Measurements from ENCODE around the gene DDIT4.
"Not testable (repeated sequence)": the region's sequence is repeated elsewhere in the genome, so short reads cannot be mapped to it uniquely, and the experiment has no call there.

DDIT4 gene

GRCh38 chr10:72295330-72295910 is 21.7 kb downstream of the DDIT4 start:
- DNase-seq (ENCODE audit: low read depth) = no peak

- not testable (repeated sequence) for DNase-seq (ENCODE audit: low read depth)
Measured at GRCh38 chr10:72296829-72297280, 23.1 kb downstream of the DDIT4 start.

GRCh38 chr10:72297281-72297804 is 23.6 kb downstream of the DDIT4 start:
- peak; percentile 95 for DNase-seq (ENCODE audit: low read depth)

GRCh38 chr10:72297805-72298591 is 24.3 kb downstream of the DDIT4 start:
- peak; percentile 89 for DNase-seq (ENCODE audit: low read depth)

GRCh38 chr10:72298592-72299519 is 25.1 kb downstream of the DDIT4 start:
- no peak for DNase-seq (ENCODE audit: low read depth)

GRCh38 chr10:72303424-72304128 is 29.9 kb downstream of the DDIT4 start:
- no peak for DNase-seq (ENCODE audit: low read depth)

- DNase-seq (ENCODE audit: low read depth) = no peak
Measured at GRCh38 chr10:72306215-72306760, 32.6 kb downstream of the DDIT4 start.

GRCh38 chr10:72307711-72308110 is 34.0 kb downstream of the DDIT4 start:
- DNase-seq (ENCODE audit: low read depth) = not testable (repeated sequence)

- no peak for DNase-seq (ENCODE audit: low read depth)
Measured at GRCh38 chr10:72308320-72308987, 34.7 kb downstream of the DDIT4 start.

GRCh38 chr10:72309290-72310240 is 35.8 kb downstream of the DDIT4 start:
- no peak for DNase-seq (ENCODE audit: low read depth)

- no peak for DNase-seq (ENCODE audit: low read depth)
Measured at GRCh38 chr10:72310241-72310633, 36.5 kb downstream of the DDIT4 start.

GRCh38 chr10:72310636-72311035 is 36.9 kb downstream of the DDIT4 start:
- DNase-seq (ENCODE audit: low read depth) = no peak

GRCh38 chr10:72311667-72312066 is 37.9 kb downstream of the DDIT4 start:
- DNase-seq (ENCODE audit: low read depth) = no peak

GRCh38 chr10:72312865-72313391 is 39.2 kb downstream of the DDIT4 start:
- no peak for DNase-seq (ENCODE audit: low read depth)

GRCh38 chr10:72314263-72314662 is 40.5 kb downstream of the DDIT4 start:
- DNase-seq (ENCODE audit: low read depth) = no peak

- DNase-seq (ENCODE audit: low read depth) = no peak
Measured at GRCh38 chr10:72315054-72315453, 41.3 kb downstream of the DDIT4 start.

GRCh38 chr10:72315611-72316385 is 42.1 kb downstream of the DDIT4 start:
- DNase-seq (ENCODE audit: low read depth) = no peak

GRCh38 chr10:72316386-72316700 is 42.6 kb downstream of the DDIT4 start:
- DNase-seq (ENCODE audit: low read depth) = no peak

Data from activated T-cell treated with anti-CD3 and anti-CD28 coated beads for 24 hours (primary cell).